Stimulated activated CD4-positive, alpha-beta T cell treated with anti-CD3 and anti-CD28 coated beads, TNF-alpha, amount 100 ng/mL, for 48 hours (primary cell): ENCODE measurements around the gene ERBB4.
"Not testable (repeated sequence)": the region's sequence is repeated elsewhere in the genome, so short reads cannot be mapped to it uniquely, and the experiment has no call there.

Experiments used
- DNase-seq, 3 donors: peaks; one replicate each; pipeline ENCODE4 v3.0.0-alpha.2; 2020; ENCODE audit warnings: low read depth in 3 of 3

The ERBB4 gene

GRCh38 chr2:212147921-212148513 lies 390.6 kb downstream of the ERBB4 start:
- DNase-seq, result no peak

- no peak for DNase-seq
Measured at GRCh38 chr2:212146416-212146815, 392.2 kb downstream of the ERBB4 start.

GRCh38 chr2:212145121-212145520 lies 393.5 kb downstream of the ERBB4 start:
- DNase-seq, result no peak

- no peak for DNase-seq
Measured at GRCh38 chr2:212142631-212143030, 396.0 kb downstream of the ERBB4 start.

- DNase-seq, result no peak
Measured at GRCh38 chr2:212141499-212141898, 397.1 kb downstream of the ERBB4 start.

GRCh38 chr2:212136216-212136795 lies 402.3 kb downstream of the ERBB4 start:
- no peak for DNase-seq

- DNase-seq, result no peak
Measured at GRCh38 chr2:212135739-212136138, 402.9 kb downstream of the ERBB4 start.

GRCh38 chr2:212133337-212133736 lies 405.3 kb downstream of the ERBB4 start:
- DNase-seq, result no peak

GRCh38 chr2:212124598-212124997 lies 414.0 kb downstream of the ERBB4 start:
- no peak for DNase-seq

- DNase-seq, result no peak
Measured at GRCh38 chr2:212119591-212119990, 419.0 kb downstream of the ERBB4 start.

- DNase-seq, result no peak
Measured at GRCh38 chr2:212117926-212118325, 420.7 kb downstream of the ERBB4 start.

- no peak for DNase-seq
Measured at GRCh38 chr2:212114489-212114888, 424.1 kb downstream of the ERBB4 start.

- no peak for DNase-seq
Measured at GRCh38 chr2:212112401-212112800, 426.2 kb downstream of the ERBB4 start.

- DNase-seq, result no peak
Measured at GRCh38 chr2:212109792-212110680, 428.6 kb downstream of the ERBB4 start.

- no peak for DNase-seq
Measured at GRCh38 chr2:212109217-212109616, 429.4 kb downstream of the ERBB4 start.

- DNase-seq, result no peak
Measured at GRCh38 chr2:212107989-212108388, 430.6 kb downstream of the ERBB4 start.

- no peak for DNase-seq
Measured at GRCh38 chr2:212107014-212107413, 431.6 kb downstream of the ERBB4 start.

- not testable (repeated sequence) for DNase-seq
Measured at GRCh38 chr2:212106536-212106935, 432.1 kb downstream of the ERBB4 start.

- no peak for DNase-seq
Measured at GRCh38 chr2:212099658-212100057, 438.9 kb downstream of the ERBB4 start.

- DNase-seq, result no peak
Measured at GRCh38 chr2:212098966-212099365, 439.6 kb downstream of the ERBB4 start.

- no peak for DNase-seq
Measured at GRCh38 chr2:212097001-212097400, 441.6 kb downstream of the ERBB4 start.

GRCh38 chr2:212089873-212090272 lies 448.7 kb downstream of the ERBB4 start:
- DNase-seq, result no peak

- no peak for DNase-seq
Measured at GRCh38 chr2:212088353-212088752, 450.2 kb downstream of the ERBB4 start.
